Measurements from ENCODE around the gene SH3BP5. TPM values are rescaled to one million over a fixed set of nuclear protein-coding genes. Genes with fewer than 3 reads are reported as not detected.

SH3BP5 gene
- total and polyA plus RNA-seq, 5 donors = 12.9 to 26.6 (median 15.3) TPM

- H3K27me3 ChIP-seq (ENCODE audit: control insufficient read depth, insufficient read depth) = no peaks in the 10 kb centered on the region
- intact Hi-C loops (cut with DNase I) = no loop called here
- WGBS = 87% methylated on average over 4 of the region's 4 CpGs
- DNase-seq (no peak), ATAC-seq (no peak)
- no peak overlapping the region for H3K4me3 ChIP-seq (ENCODE audit: low read length)
- peaks cover 14% of the 10 kb centered on the region for H3K4me1 ChIP-seq (ENCODE audit: control insufficient read depth, insufficient read depth, low read length)
- no peaks in the 10 kb centered on the region for H3K9me3 ChIP-seq (ENCODE audit: control insufficient read depth, low read length)
- H3K27ac ChIP-seq (ENCODE audit: low read length) = no peak overlapping the region
Measured at GRCh38 chr3:15297608-15298350, 34.6 kb downstream of the SH3BP5 start.

- Histone ChIP-seq H3K4me1 (ENCODE audit: control insufficient read depth, insufficient read depth, low read length) (peaks cover 14% of the 10 kb centered on the region), H3K9me3 (ENCODE audit: control insufficient read depth, low read length) (no peaks in the 10 kb centered on the region), H3K4me3 (ENCODE audit: low read length) (no peak overlapping the region), H3K27ac (ENCODE audit: low read length) (peak overlapping the region; percentile 87), H3K27me3 (ENCODE audit: control insufficient read depth, insufficient read depth) (no peaks in the 10 kb centered on the region)
- ATAC-seq (peak; percentile 8 to 64), DNase-seq (no peak)
- WGBS = 40% methylated on average over 6 of the region's 6 CpGs
- intact Hi-C loops (cut with DNase I) = no loop called here
Measured at GRCh38 chr3:15295506-15295905, 36.9 kb downstream of the SH3BP5 start.

GRCh38 chr3:15294929-15295328, 37.5 kb downstream of the SH3BP5 start:
- 75% methylated on average over 5 of the region's 5 CpGs for WGBS
- Histone ChIP-seq H3K9me3 (ENCODE audit: control insufficient read depth, low read length) (no peaks in the 10 kb centered on the region), H3K27me3 (ENCODE audit: control insufficient read depth, insufficient read depth) (no peaks in the 10 kb centered on the region), H3K4me1 (ENCODE audit: control insufficient read depth, insufficient read depth, low read length) (peaks cover 14% of the 10 kb centered on the region), H3K27ac (ENCODE audit: low read length) (peak overlapping the region; percentile 87), H3K4me3 (ENCODE audit: low read length) (no peak overlapping the region)
- intact Hi-C loops (cut with DNase I) = no loop called here
- ATAC-seq (peak; percentile 42 to 45), DNase-seq (no peak)

GRCh38 chr3:15292765-15293522, 39.4 kb downstream of the SH3BP5 start:
- DNase-seq (peak; percentile 77 to 87 (median 85)), ATAC-seq (peak; percentile 72 to 84)
- H3K4me3 ChIP-seq (ENCODE audit: low read length) = no peak overlapping the region
- peaks cover 11% of the 10 kb centered on the region for H3K4me1 ChIP-seq (ENCODE audit: control insufficient read depth, insufficient read depth, low read length)
- peak overlapping the region; percentile 41 for H3K27ac ChIP-seq (ENCODE audit: low read length)
- H3K9me3 ChIP-seq (ENCODE audit: control insufficient read depth, low read length) = no peaks in the 10 kb centered on the region
- 39% methylated on average over 13 of the region's 13 CpGs for whole genome bisulfite sequencing
- intact Hi-C loops (cut with DNase I) = no loop called here
- no peaks in the 10 kb centered on the region for H3K27me3 ChIP-seq (ENCODE audit: control insufficient read depth, insufficient read depth)

GRCh38 chr3:15291589-15292541, 40.5 kb downstream of the SH3BP5 start:
- ATAC-seq (no peak), DNase-seq (no peak)
- H3K27me3 ChIP-seq (ENCODE audit: control insufficient read depth, insufficient read depth) = no peaks in the 10 kb centered on the region
- H3K4me1 ChIP-seq (ENCODE audit: control insufficient read depth, insufficient read depth, low read length) = peaks cover 13% of the 10 kb centered on the region
- WGBS = 57% methylated on average over 6 of the region's 6 CpGs
- H3K27ac ChIP-seq (ENCODE audit: low read length) = peak overlapping the region; percentile 38
- H3K9me3 ChIP-seq (ENCODE audit: control insufficient read depth, low read length) = no peaks in the 10 kb centered on the region
- H3K4me3 ChIP-seq (ENCODE audit: low read length) = no peak overlapping the region
- intact Hi-C loops (cut with DNase I) = no loop called here

GRCh38 chr3:15290736-15291135, 41.6 kb downstream of the SH3BP5 start:
- Histone ChIP-seq H3K4me1 (ENCODE audit: control insufficient read depth, insufficient read depth, low read length) (peaks cover 15% of the 10 kb centered on the region), H3K9me3 (ENCODE audit: control insufficient read depth, low read length) (no peaks in the 10 kb centered on the region), H3K27ac (ENCODE audit: low read length) (no peak overlapping the region), H3K4me3 (ENCODE audit: low read length) (no peak overlapping the region), H3K27me3 (ENCODE audit: control insufficient read depth, insufficient read depth) (no peaks in the 10 kb centered on the region)
- DNase-seq = no peak
- 81% methylated on average over 3 of the region's 3 CpGs for WGBS
- intact Hi-C loops (cut with DNase I) = no loop called here
- no peak for ATAC-seq

GRCh38 chr3:15289661-15290060, 42.7 kb downstream of the SH3BP5 start:
- ATAC-seq = no peak
- no peaks in the 10 kb centered on the region for H3K9me3 ChIP-seq (ENCODE audit: control insufficient read depth, low read length)
- WGBS = 75% methylated on average over 1 of the region's 1 CpG
- intact Hi-C loops (cut with DNase I) = no loop called here
- H3K27ac ChIP-seq (ENCODE audit: low read length) = no peak overlapping the region
- peaks cover 14% of the 10 kb centered on the region for H3K4me1 ChIP-seq (ENCODE audit: control insufficient read depth, insufficient read depth, low read length)
- H3K27me3 ChIP-seq (ENCODE audit: control insufficient read depth, insufficient read depth) = no peaks in the 10 kb centered on the region
- no peak for DNase-seq
- no peak overlapping the region for H3K4me3 ChIP-seq (ENCODE audit: low read length)

- 92% methylated on average over 10 of the region's 10 CpGs for WGBS
- DNase-seq (no peak), ATAC-seq (no peak)
- peak overlapping the region; percentile 42 for H3K27ac ChIP-seq (ENCODE audit: low read length)
- H3K4me1 ChIP-seq (ENCODE audit: control insufficient read depth, insufficient read depth, low read length) = peaks cover 17% of the 10 kb centered on the region
- H3K27me3 ChIP-seq (ENCODE audit: control insufficient read depth, insufficient read depth) = no peaks in the 10 kb centered on the region
- intact Hi-C loops (cut with DNase I) = no loop called here
- no peak overlapping the region for H3K4me3 ChIP-seq (ENCODE audit: low read length)
- H3K9me3 ChIP-seq (ENCODE audit: control insufficient read depth, low read length) = no peaks in the 10 kb centered on the region
Measured at GRCh38 chr3:15288331-15289035, 43.9 kb downstream of the SH3BP5 start.

- H3K4me1 ChIP-seq (ENCODE audit: control insufficient read depth, insufficient read depth, low read length) = peaks cover 13% of the 10 kb centered on the region
- H3K27me3 ChIP-seq (ENCODE audit: control insufficient read depth, insufficient read depth) = no peaks in the 10 kb centered on the region
- no peaks in the 10 kb centered on the region for H3K9me3 ChIP-seq (ENCODE audit: control insufficient read depth, low read length)
- H3K4me3 ChIP-seq (ENCODE audit: low read length) = no peak overlapping the region
- peak; percentile 77 to 90 (median 78) for DNase-seq
- peak; percentile 90 to 95 for ATAC-seq
- intact Hi-C loops (cut with DNase I) = no loop called here
- H3K27ac ChIP-seq (ENCODE audit: low read length) = peak overlapping the region; percentile 56
- 53% methylated on average over 13 of the region's 13 CpGs for WGBS
Measured at GRCh38 chr3:15287565-15288330, 44.6 kb downstream of the SH3BP5 start.

GRCh38 chr3:15286022-15286421, 46.4 kb downstream of the SH3BP5 start:
- Histone ChIP-seq H3K27ac (ENCODE audit: low read length) (no peak overlapping the region), H3K9me3 (ENCODE audit: control insufficient read depth, low read length) (no peaks in the 10 kb centered on the region), H3K4me1 (ENCODE audit: control insufficient read depth, insufficient read depth, low read length) (peaks cover 9% of the 10 kb centered on the region), H3K4me3 (ENCODE audit: low read length) (no peak overlapping the region), H3K27me3 (ENCODE audit: control insufficient read depth, insufficient read depth) (no peaks in the 10 kb centered on the region)
- ATAC-seq (peak in 1 of 2 donors; percentile 17), DNase-seq (no peak)
- intact Hi-C loops (cut with DNase I) = no loop called here
- 88% methylated on average over 8 of the region's 8 CpGs for WGBS
